IMR-90 (cell line): ENCODE measurements around the gene NAV2. TPM values are rescaled to one million over a fixed set of nuclear protein-coding genes. Genes with fewer than 3 reads are reported as not detected.

Source experiments
- ATAC-seq: fragments of 200-7000 bp; cut with Tn5 transposase; 2 replicates; pipeline ENCODE4 v1.9.1; 2020; ENCODE audit warnings: low read depth, mild to moderate bottlenecking, moderate library complexity
- BruUV-seq: library from RNA; stranded (reverse); fragments of 400-500 nt; replicated peaks from 2 replicates; lab custom pipeline; 2021; lab: Mats Ljungman, UMichigan
- CTCF ChIA-PET: fragments of 300-600 bp; formaldehyde crosslinking; extraction: SDS; loops from one replicate; lab custom pipeline; 2021; ENCODE audit warnings: antibody characterized with exemption; lab: Yijun Ruan, JAX
- POLR2A ChIA-PET: fragments of 300-600 bp; sonication (Branson Sonifier 250); formaldehyde crosslinking; loops from one replicate; lab custom pipeline; 2022; ENCODE audit warnings: antibody characterized with exemption; ENCODE audit not compliant: unreplicated experiment; lab: Charles Lee
- DNase-seq: peaks from one replicate; pipeline ENCODE4 v3.0.0; 2013
- H2AFZ ChIP-seq: replicated peaks from 2 replicates; pipeline ENCODE3; 2013; ENCODE audit warnings: low read length, mild to moderate bottlenecking; ENCODE audit not compliant: poor library complexity
- H2AK5ac ChIP-seq: 2 replicates; pipeline ENCODE4 v1.6.1; 2013; ENCODE audit warnings: low read depth, low read length, inconsistent platforms
- H2AK9ac ChIP-seq: replicated peaks from 2 replicates; pipeline ENCODE3; 2013; ENCODE audit warnings: mild to moderate bottlenecking, low read depth, low read length, moderate library complexity; ENCODE audit not compliant: poor library complexity
- H2BK120ac ChIP-seq: 2 replicates; pipeline ENCODE4 v1.6.1; 2013; ENCODE audit warnings: low read depth, low read length, inconsistent platforms
- H2BK15ac ChIP-seq: 3 replicates; pipeline ENCODE4 v1.6.1; 2013; ENCODE audit warnings: low read depth, low read length, inconsistent platforms
- H2BK20ac ChIP-seq: 2 replicates; pipeline ENCODE4 v1.6.1; 2013; ENCODE audit warnings: low read depth, mild to moderate bottlenecking, inconsistent platforms, low read length, moderate library complexity
- H2BK5ac ChIP-seq: 2 replicates; pipeline ENCODE4 v1.6.1; 2013; ENCODE audit warnings: mild to moderate bottlenecking, low read depth, low read length, inconsistent platforms; ENCODE audit not compliant: poor library complexity, severe bottlenecking
- H3K14ac ChIP-seq: replicated peaks from 2 replicates; pipeline ENCODE4 v1.6.1; 2013; ENCODE audit warnings: low read depth, low read length, inconsistent platforms
- H3K18ac ChIP-seq: 2 replicates; pipeline ENCODE4 v1.6.1; 2013; ENCODE audit warnings: low read depth, low read length, control low read depth
- H3K23ac ChIP-seq: 2 replicates; pipeline ENCODE4 v1.6.1; 2013; ENCODE audit warnings: low read depth, low read length, inconsistent platforms
- H3K27ac ChIP-seq: 2 replicates; pipeline ENCODE4 v1.5.1; 2013; ENCODE audit warnings: mild to moderate bottlenecking, control low read depth, low read length; ENCODE audit not compliant: insufficient read depth
- H3K27me3 ChIP-seq: 2 replicates; pipeline ENCODE4 v1.6.1; 2013; ENCODE audit warnings: low read length; ENCODE audit not compliant: control insufficient read depth, insufficient read depth
- H3K36me3 ChIP-seq: 2 replicates; pipeline ENCODE4 v1.6.1; 2013; ENCODE audit warnings: low read length, mixed read lengths; ENCODE audit not compliant: control insufficient read depth, insufficient read depth
- H3K4ac ChIP-seq: 2 replicates; pipeline ENCODE4 v1.6.1; 2013; ENCODE audit warnings: low read depth, low read length, inconsistent platforms
- H3K4me1 ChIP-seq: 2 replicates; pipeline ENCODE4 v1.6.1; 2013; ENCODE audit warnings: low read length, mixed read lengths; ENCODE audit not compliant: control insufficient read depth, insufficient read depth
- H3K4me2 ChIP-seq: 2 replicates; pipeline ENCODE4 v1.6.1; 2013; ENCODE audit warnings: low read depth, mild to moderate bottlenecking, control low read depth, low read length, moderate library complexity
- H3K4me3 ChIP-seq: 2 replicates; pipeline ENCODE4 v1.5.1; 2013; ENCODE audit warnings: low read depth, mild to moderate bottlenecking, control low read depth, low read length, moderate library complexity; ENCODE audit not compliant: insufficient read depth
- H3K56ac ChIP-seq: 2 replicates; pipeline ENCODE4 v1.6.1; 2013; ENCODE audit warnings: low read length, inconsistent platforms; ENCODE audit not compliant: insufficient read depth; ENCODE audit errors: extremely low read depth
- H3K79me1 ChIP-seq, 2 experiments: 2 replicates each; pipeline ENCODE4 v1.6.1; 2013; ENCODE audit warnings: low read length in 2 of 2, inconsistent platforms in 1 of 2, low read depth in 1 of 2
- H3K9ac ChIP-seq: 2 replicates; pipeline ENCODE4 v1.6.1; 2013; ENCODE audit warnings: low read depth, low read length, control low read depth
- H3K9me1 ChIP-seq: 2 replicates; pipeline ENCODE4 v1.6.1; 2013; ENCODE audit warnings: low read length, inconsistent platforms; ENCODE audit not compliant: insufficient read depth
- H3K9me3 ChIP-seq: 2 replicates; pipeline ENCODE4 v1.6.1; 2013; ENCODE audit warnings: low read length; ENCODE audit not compliant: control insufficient read depth, insufficient read depth
- H4K20me1 ChIP-seq: 2 replicates; pipeline ENCODE4 v1.6.1; 2013; ENCODE audit warnings: low read length, inconsistent platforms; ENCODE audit not compliant: insufficient read depth
- H4K5ac ChIP-seq: 2 replicates; pipeline ENCODE4 v1.6.1; 2013; ENCODE audit warnings: mild to moderate bottlenecking, low read depth, low read length, control low read depth
- H4K8ac ChIP-seq, 2 experiments: 2 replicates each; pipeline ENCODE4 v1.6.1; 2013; ENCODE audit warnings: low read depth in 2 of 2, low read length in 2 of 2, control low read depth in 1 of 2, inconsistent platforms in 1 of 2
- H4K91ac ChIP-seq: 2 replicates; pipeline ENCODE4 v1.6.1; 2013; ENCODE audit warnings: low read depth, low read length, inconsistent platforms; ENCODE audit not compliant: insufficient read depth
- BHLHE40 ChIP-seq: fragments of 150-350 bp; IDR thresholded peaks from 2 replicates; pipeline ENCODE4 v1.6.1; 2016; ENCODE audit warnings: mild to moderate bottlenecking, low read depth, low read length
- CEBPB ChIP-seq: IDR thresholded peaks from 2 replicates; pipeline ENCODE4 v1.6.1; 2012; ENCODE audit warnings: low read depth, low read length, improper control_type of control experiment
- CHD1 ChIP-seq: IDR thresholded peaks from 2 replicates; pipeline ENCODE4 v1.6.1; 2012; ENCODE audit warnings: low read depth, low read length, improper control_type of control experiment
- ELK1 ChIP-seq: fragments of 150-350 bp; IDR thresholded peaks from 2 replicates; pipeline ENCODE4 v1.6.1; 2016; ENCODE audit warnings: low read depth, mild to moderate bottlenecking, low read length, moderate library complexity, borderline replicate concordance
- FOS ChIP-seq: fragments of 150-350 bp; IDR thresholded peaks from 2 replicates; pipeline ENCODE4 v1.6.1; 2016; ENCODE audit warnings: low read depth, low read length
- MAZ ChIP-seq: IDR thresholded peaks from 2 replicates; pipeline ENCODE4 v1.6.1; 2012; ENCODE audit warnings: low read depth, mild to moderate bottlenecking, low read length, improper control_type of control experiment, moderate library complexity, borderline replicate concordance
- MXI1 ChIP-seq: IDR thresholded peaks from 2 replicates; pipeline ENCODE4 v1.6.1; 2012; ENCODE audit warnings: low read depth, mild to moderate bottlenecking, low read length, moderate library complexity, borderline replicate concordance
- NFE2L2 ChIP-seq: fragments of 150-350 bp; IDR thresholded peaks from 2 replicates; pipeline ENCODE4 v1.6.1; 2016; ENCODE audit warnings: low read depth, mild to moderate bottlenecking, low read length
- POLR2A ChIP-seq: IDR thresholded peaks from 2 replicates; pipeline ENCODE4 v1.6.1; 2012; ENCODE audit warnings: mild to moderate bottlenecking, low read depth, low read length
- RAD21 ChIP-seq: IDR thresholded peaks from 2 replicates; pipeline ENCODE4 v1.6.1; 2012; ENCODE audit warnings: low read length, improper control_type of control experiment
- RCOR1 ChIP-seq: IDR thresholded peaks from 2 replicates; pipeline ENCODE4 v1.6.1; 2012; ENCODE audit warnings: mild to moderate bottlenecking, low read length, improper control_type of control experiment; ENCODE audit not compliant: insufficient replicate concordance
- RFX5 ChIP-seq: IDR thresholded peaks from 2 replicates; pipeline ENCODE4 v1.8.0; 2012; ENCODE audit warnings: low read depth, mild to moderate bottlenecking, low read length, moderate library complexity
- SMC3 ChIP-seq: fragments of 150-350 bp; IDR thresholded peaks from 2 replicates; pipeline ENCODE4 v1.6.1; 2016; ENCODE audit warnings: low read depth, mild to moderate bottlenecking, antibody characterized with exemption, low read length, moderate library complexity
- WGBS, 2 experiments: methylation state at CpG; one replicate each; pipeline versions ENCODE4 v1.1.5 to v1.1.7; 2013; ENCODE audit warnings: missing lambda C conversion rate in 2 of 2; ENCODE audit not compliant: insufficient read length in 1 of 2; ENCODE audit errors: extremely low coverage in 2 of 2; 5-methylcytosine and 5-hydroxymethylcytosine counted together
- dilution Hi-C: fragments of 300-500 bp; cut with HindIII; formaldehyde crosslinking; loops from one replicate; pipeline ENCODE4 v1.14.3; 2018; ENCODE audit warnings: low sequenced_read_pairs; ENCODE audit not compliant: unreplicated experiment
- in situ Hi-C: fragments of 300-500 bp; cut with MboI; formaldehyde crosslinking; loops from 3 replicates; pipeline ENCODE4 v1.14.3; 2019; ENCODE audit warnings: low sequenced_read_pairs, inconsistent platforms, mixed read lengths
- intact Hi-C: fragments of 100-400 bp; cut with micrococcal nuclease; formaldehyde crosslinking; loops from 2 replicates; pipeline ENCODE4 v1.10.0; 2022
- polyA plus RNA-seq, 3 experiments: library from polyadenylated mRNA; depleted of rRNA; stranded (reverse); fragments of >200 nt; gene quantifications; 2 replicates each; pipeline ENCODE4 v1.2.3, GENCODE V29; 2012; ENCODE audit warnings: low replicate concordance in 1 of 3
- total RNA-seq: library from RNA; depleted of rRNA; stranded (reverse); fragments of >200 nt; gene quantifications from 2 replicates; pipeline ENCODE4 v1.2.3, GENCODE V29; 2012
- TF ChIP-seq, protein P1 (sequence below): fragments of 150-350 bp; IDR thresholded peaks from 2 replicates; pipeline ENCODE4 v1.6.1; 2017; ENCODE audit warnings: mild to moderate bottlenecking, antibody characterized with exemption, low read length, low read depth

Gene NAV2
- total and polyA plus RNA-seq, 2 of the 4 experiments (the other 2 are of a cell fraction), result 4.5 to 12.6 TPM

DNA sequence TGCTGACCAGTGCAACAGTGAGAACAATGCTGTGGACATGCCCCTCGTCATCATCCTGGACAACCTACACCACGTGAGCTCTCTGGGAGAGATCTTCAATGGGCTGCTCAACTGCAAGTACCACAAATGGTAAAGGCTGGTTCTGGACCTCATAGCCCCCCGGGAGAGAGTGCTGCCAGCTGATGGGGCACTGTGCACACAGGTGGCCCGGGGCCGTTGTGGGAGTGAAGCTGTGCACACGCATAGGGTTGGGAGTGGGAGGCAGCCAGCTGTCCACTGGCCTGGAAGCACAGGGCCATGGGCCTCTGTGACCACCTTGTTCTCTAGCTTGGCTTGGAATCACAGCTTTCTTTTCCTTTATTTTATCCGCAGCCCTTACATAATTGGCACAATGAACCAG is 390.6 kb downstream of the NAV2 start:
- H4K20me1 ChIP-seq, result no peaks in the 10 kb centered on the region
- no peak overlapping the region for H3K4ac ChIP-seq
- no peak overlapping the region for H2AK9ac ChIP-seq
- no peak overlapping the region for H3K14ac ChIP-seq
- H3K56ac ChIP-seq, result no peak overlapping the region
- ChIA-PET POLR2A (no interaction called here), CTCF (no interaction called here)
- no peak for TF ChIP-seq POLR2A
- no peak for TF ChIP-seq SMC3
- TF ChIP-seq ELK1, result no peak
- TF ChIP-seq MXI1, result no peak
- TF ChIP-seq FOS, result no peak
- no peak for TF ChIP-seq CEBPB
- no peak for TF ChIP-seq RFX5
- no peak for TF ChIP-seq BHLHE40
- no peak for TF ChIP-seq CHD1
- TF ChIP-seq RCOR1, result no peak
- no peak for TF ChIP-seq RAD21
- TF ChIP-seq MAZ, result no peak
- no peak for TF ChIP-seq NFE2L2
- TF ChIP-seq, protein P1, sequence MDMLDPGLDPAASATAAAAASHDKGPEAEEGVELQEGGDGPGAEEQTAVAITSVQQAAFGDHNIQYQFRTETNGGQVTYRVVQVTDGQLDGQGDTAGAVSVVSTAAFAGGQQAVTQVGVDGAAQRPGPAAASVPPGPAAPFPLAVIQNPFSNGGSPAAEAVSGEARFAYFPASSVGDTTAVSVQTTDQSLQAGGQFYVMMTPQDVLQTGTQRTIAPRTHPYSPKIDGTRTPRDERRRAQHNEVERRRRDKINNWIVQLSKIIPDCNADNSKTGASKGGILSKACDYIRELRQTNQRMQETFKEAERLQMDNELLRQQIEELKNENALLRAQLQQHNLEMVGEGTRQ, result no peak
- 100% methylated on average over 2 of the region's 7 CpGs; no CpG with 5 or more reads in 1 of the 2 experiments for WGBS, 2 experiments
- no peaks in the 10 kb centered on the region for H3K4me1 ChIP-seq
- H3K27me3 ChIP-seq, result no peaks in the 10 kb centered on the region
- no peak overlapping the region for H2AK5ac ChIP-seq
- in situ Hi-C loops, result no loop called here
- H2BK120ac ChIP-seq, result no peak overlapping the region
- peaks cover 23% of the 10 kb centered on the region; the same call in 1 of the 2 replicates for H3K9me1 ChIP-seq
- no peak overlapping the region for H4K91ac ChIP-seq
- H4K5ac ChIP-seq, result no peak overlapping the region
- no peak overlapping the region for H3K9ac ChIP-seq
- H3K18ac ChIP-seq, result no peak overlapping the region
- no peaks in the 10 kb centered on the region for H3K79me1 ChIP-seq
- no peak overlapping the region for H2AFZ ChIP-seq
- no peak overlapping the region for H2BK20ac ChIP-seq
- no peak overlapping the region for H4K8ac ChIP-seq
- DNase-seq, result no peak
- no peak for ATAC-seq
- no peak overlapping the region for H3K4me3 ChIP-seq
- H3K9me3 ChIP-seq, result no peaks in the 10 kb centered on the region
- dilution Hi-C loops, result no loop called here
- no peak overlapping the region for H3K4me2 ChIP-seq
- H2BK5ac ChIP-seq, result no peak overlapping the region
- H3K27ac ChIP-seq, result no peak overlapping the region
- intact Hi-C loops, result no loop called here
- BruUV-seq, result no TSS peak
- no peak overlapping the region for H3K23ac ChIP-seq
- no peak overlapping the region for H2BK15ac ChIP-seq
- H3K36me3 ChIP-seq, result peaks cover 57% of the 10 kb centered on the region
